Stimulated activated CD8-positive, alpha-beta memory T cell treated with anti-CD3 and anti-CD28 coated beads, Interleukin-4, amount 100 ng/mL, for 48 hours (primary cell): ENCODE results near the gene MAT1A.
"Not testable (repeated sequence)": the region's sequence is repeated elsewhere in the genome, so short reads cannot be mapped to it uniquely, and the experiment has no call there.

ENCODE experiments used
- DNase-seq: peaks from one replicate; pipeline ENCODE4 v3.0.0-alpha.2; 2020

MAT1A gene

GRCh38 chr10:80289451-80290287, at the start of gene MAT1A:
Gene MAT1A (minus strand): TSS chr10:80289658. CDS start chr10:80289423, 235 bp downstream.
- DNase-seq: no peak

- no peak for DNase-seq
Observed at GRCh38 chr10:80333983-80334382, 44.5 kb upstream of the MAT1A start.

- DNase-seq: no peak
Observed at GRCh38 chr10:80324891-80325364, 35.5 kb upstream of the MAT1A start.

- no peak for DNase-seq
Observed at GRCh38 chr10:80324086-80324485, 34.6 kb upstream of the MAT1A start.

- no peak for DNase-seq
Observed at GRCh38 chr10:80323311-80323710, 33.9 kb upstream of the MAT1A start.

- no peak for DNase-seq
Observed at GRCh38 chr10:80322711-80323110, 33.3 kb upstream of the MAT1A start.

GRCh38 chr10:80322158-80322557, 32.7 kb upstream of the MAT1A start:
- DNase-seq: no peak

- no peak for DNase-seq
Observed at GRCh38 chr10:80321183-80321582, 31.7 kb upstream of the MAT1A start.

- no peak for DNase-seq
Observed at GRCh38 chr10:80320377-80320776, 30.9 kb upstream of the MAT1A start.

GRCh38 chr10:80319725-80320290, 30.4 kb upstream of the MAT1A start:
- no peak for DNase-seq

GRCh38 chr10:80319318-80319717, 29.9 kb upstream of the MAT1A start:
- DNase-seq: no peak

GRCh38 chr10:80318742-80319141, 29.3 kb upstream of the MAT1A start:
- DNase-seq: no peak

- no peak for DNase-seq
Observed at GRCh38 chr10:80315391-80315790, 25.9 kb upstream of the MAT1A start.

- DNase-seq: no peak
Observed at GRCh38 chr10:80313523-80313922, 24.1 kb upstream of the MAT1A start.

- DNase-seq: not testable (repeated sequence)
Observed at GRCh38 chr10:80305989-80306388, 16.5 kb upstream of the MAT1A start.

- no peak for DNase-seq
Observed at GRCh38 chr10:80296942-80297341, 7.5 kb upstream of the MAT1A start.

GRCh38 chr10:80292607-80293239, 3.3 kb upstream of the MAT1A start:
- DNase-seq: no peak

- no peak for DNase-seq
Observed at GRCh38 chr10:80290474-80291220, 1.2 kb upstream of the MAT1A start.

GRCh38 chr10:80288849-80289248, 609 bp downstream of the MAT1A start:
- no peak for DNase-seq

- DNase-seq: no peak
Observed at GRCh38 chr10:80284522-80284921, 4.9 kb downstream of the MAT1A start.

- no peak for DNase-seq
Observed at GRCh38 chr10:80283536-80284199, 5.8 kb downstream of the MAT1A start.

GRCh38 chr10:80283119-80283518, 6.3 kb downstream of the MAT1A start:
- DNase-seq: no peak
